Activated CD4-positive, alpha-beta T cell treated with anti-CD3 and anti-CD28 coated beads for 1 hour (primary cell): ENCODE data around the gene BBC3.
A peak's percentile ranks its signal among the peaks of the same experiment; 100 is the strongest.

ENCODE experiments used
- DNase-seq: peaks from one replicate; pipeline ENCODE4 v3.0.0-alpha.2; 2020

The BBC3 gene

GRCh38 chr19:47188507-47189033 is 42.4 kb downstream of the BBC3 start:
- no peak for DNase-seq

GRCh38 chr19:47187797-47188196 is 43.2 kb downstream of the BBC3 start:
- DNase-seq, result no peak

- no peak for DNase-seq
These were observed 43.7 kb downstream of the BBC3 start for GRCh38 chr19:47187335-47187655.

GRCh38 chr19:47186446-47187334 is 44.3 kb downstream of the BBC3 start:
- peak; percentile 63 for DNase-seq

- no peak for DNase-seq
These were observed 47.4 kb downstream of the BBC3 start for GRCh38 chr19:47183601-47184000.

GRCh38 chr19:47179653-47180310 is 51.2 kb downstream of the BBC3 start:
- DNase-seq, result no peak

GRCh38 chr19:47176627-47177090 is 54.3 kb downstream of the BBC3 start:
- peak; percentile 26 for DNase-seq

- no peak for DNase-seq
These were observed 54.9 kb downstream of the BBC3 start for GRCh38 chr19:47176071-47176626.

GRCh38 chr19:47172666-47173455 is 58.1 kb downstream of the BBC3 start:
- no peak for DNase-seq
